Cardiac fibroblast (primary cell): ENCODE results near the gene LHX1.

Experiments
- DNase-seq, 2 donors: peaks; one replicate each; pipeline versions ENCODE4 v3.0.0 to v3.0.0-alpha.2; 2010; ENCODE audit warnings: low read depth in 2 of 2
- H3K4me3 ChIP-seq, 2 donors: replicated peaks in 1 of 2; 1 replicate in 1 of 2; 2 replicates in 1 of 2; pipeline ENCODE4 v1.5.1; 2011; ENCODE audit warnings: low read depth in 2 of 2, low read length in 2 of 2, mild to moderate bottlenecking in 2 of 2, moderate library complexity in 1 of 2
- CTCF ChIP-seq: IDR thresholded peaks from one replicate; pipeline ENCODE4 v1.5.1; 2011; ENCODE audit warnings: low read depth, mild to moderate bottlenecking, low read length, inconsistent platforms

LHX1 gene

GRCh38 chr17:36979565-36979941 is 42.3 kb downstream of the LHX1 start:
- no peak for TF ChIP-seq CTCF
- H3K4me3 ChIP-seq: no peak overlapping the region
- peak; percentile 6 to 8 for DNase-seq

GRCh38 chr17:36980280-36980761 is 43.0 kb downstream of the LHX1 start:
- no peak for TF ChIP-seq CTCF
- DNase-seq: peak; percentile 51 to 65
- H3K4me3 ChIP-seq: no peak overlapping the region

GRCh38 chr17:36983618-36984017 is 46.3 kb downstream of the LHX1 start:
- no peak for DNase-seq
- no peak overlapping the region for H3K4me3 ChIP-seq
- TF ChIP-seq CTCF: no peak

- no peak overlapping the region for H3K4me3 ChIP-seq
- no peak for TF ChIP-seq CTCF
- no peak for DNase-seq
These were observed 51.9 kb downstream of the LHX1 start for GRCh38 chr17:36989173-36989572.

GRCh38 chr17:36992701-36993100 is 55.4 kb downstream of the LHX1 start:
- DNase-seq: no peak
- no peak overlapping the region for H3K4me3 ChIP-seq
- no peak for TF ChIP-seq CTCF

DNA sequence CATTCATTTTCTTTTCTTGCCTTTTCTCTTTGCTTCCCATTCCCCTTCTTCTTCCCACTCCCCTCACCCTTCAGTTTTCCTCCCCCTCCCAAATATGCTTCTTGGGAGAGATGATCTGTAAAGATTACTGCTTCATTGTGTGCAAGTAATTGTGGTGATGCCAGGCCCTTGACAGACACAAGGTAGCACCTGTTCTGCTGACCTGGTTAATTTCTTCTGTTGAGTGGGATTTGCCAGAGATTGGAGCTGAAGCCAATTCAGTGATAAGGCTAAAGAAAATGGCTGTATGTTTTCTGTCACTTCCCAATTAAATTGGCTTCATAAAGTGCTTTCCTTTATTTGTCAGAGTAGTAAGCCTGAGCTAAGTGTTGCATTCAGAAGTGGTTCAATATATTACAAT is 56.0 kb downstream of the LHX1 start:
- TF ChIP-seq CTCF: no peak
- no peak for DNase-seq
- H3K4me3 ChIP-seq: no peak overlapping the region
